Neural progenitor cell (in vitro differentiated cells): Measurements from ENCODE around the gene PIAS1.

ENCODE experiments used
- CTCF ChIP-seq: fragments of 200-600 bp; sonication (generic); IDR thresholded peaks from 2 replicates; pipeline ENCODE4 v1.5.1; 2017; ENCODE audit warnings: antibody characterized with exemption, mild to moderate bottlenecking
- EZH2 ChIP-seq: fragments of 200-600 bp; sonication (generic); IDR thresholded peaks from 2 replicates; pipeline ENCODE4 v1.6.1; 2017; ENCODE audit warnings: antibody characterized with exemption, mild to moderate bottlenecking, moderate library complexity

DNA sequence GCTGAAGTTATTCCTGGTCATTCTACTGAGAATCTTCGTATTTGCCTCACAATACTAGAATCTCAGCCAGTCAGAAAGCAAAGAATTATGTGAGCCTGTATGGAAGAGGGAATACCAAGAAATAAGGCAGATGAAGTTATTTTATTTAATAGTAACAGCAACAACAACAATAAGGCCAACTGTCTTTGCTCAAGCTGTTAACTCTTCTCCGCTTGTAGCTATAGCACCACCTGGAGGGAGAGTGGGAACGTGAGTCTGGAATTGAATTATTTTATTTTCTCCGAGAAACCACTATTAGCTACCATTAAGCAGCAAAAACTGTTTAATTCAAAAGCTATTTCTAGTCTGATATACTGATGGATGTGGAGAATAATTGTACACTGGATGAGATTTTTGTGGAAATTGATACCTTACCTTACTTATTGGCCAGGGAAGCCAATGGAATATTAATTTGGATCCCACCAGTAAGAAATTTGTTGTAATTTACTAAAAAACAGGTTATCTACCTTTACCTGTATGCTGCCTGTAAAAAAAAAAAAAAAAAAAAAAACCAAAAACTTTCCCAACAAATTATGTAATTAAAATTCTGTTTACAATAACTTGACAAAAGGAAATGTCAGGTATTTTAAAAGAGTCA is 100.9 kb downstream of the PIAS1 start:
- TF ChIP-seq CTCF (peak; percentile 87), EZH2 (no peak)
